H9 (cell line): Measurements from ENCODE around the gene KBTBD12. TPM values are rescaled to one million over a fixed set of nuclear protein-coding genes. Genes with fewer than 3 reads are reported as not detected.

Source experiments
- DNase-seq: peaks from one replicate; pipeline ENCODE4 v3.0.0-alpha.2; 2017
- H2AFZ ChIP-seq: one replicate; pipeline ENCODE4 v1.6.1; 2013; ENCODE audit warnings: mild to moderate bottlenecking, low read length, control low read depth, moderate library complexity
- H2AK5ac ChIP-seq: 2 replicates; pipeline ENCODE4 v1.6.1; 2013; ENCODE audit warnings: low read length, control low read depth, mixed read lengths; ENCODE audit not compliant: insufficient read length
- H2BK120ac ChIP-seq: one replicate; pipeline ENCODE4 v1.6.1; 2013; ENCODE audit warnings: low read depth, mild to moderate bottlenecking, low read length, control low read depth, inconsistent platforms; ENCODE audit not compliant: poor library complexity, severe bottlenecking
- H2BK12ac ChIP-seq: 2 replicates; pipeline ENCODE4 v1.6.1; 2013; ENCODE audit warnings: low read length, control low read depth, mixed read lengths, low read depth; ENCODE audit not compliant: insufficient read length
- H2BK15ac ChIP-seq: 2 replicates; pipeline ENCODE4 v1.6.1; 2013; ENCODE audit warnings: low read depth, low read length, control low read depth
- H2BK20ac ChIP-seq: one replicate; pipeline ENCODE4 v1.6.1; 2013; ENCODE audit warnings: low read depth, mild to moderate bottlenecking, low read length, control low read depth, inconsistent platforms; ENCODE audit not compliant: poor library complexity, severe bottlenecking
- H2BK5ac ChIP-seq: 2 replicates; pipeline ENCODE4 v1.6.1; 2013; ENCODE audit warnings: low read length, control low read depth, mixed read lengths; ENCODE audit not compliant: insufficient read length
- H3K14ac ChIP-seq: 2 replicates; pipeline ENCODE4 v1.6.1; 2013; ENCODE audit warnings: low read length, control low read depth; ENCODE audit not compliant: insufficient read depth
- H3K18ac ChIP-seq: 2 replicates; pipeline ENCODE4 v1.6.1; 2013; ENCODE audit warnings: low read depth, mild to moderate bottlenecking, mixed read lengths, low read length, control low read depth; ENCODE audit not compliant: insufficient read length
- H3K23ac ChIP-seq: 2 replicates; pipeline ENCODE4 v1.6.1; 2013; ENCODE audit warnings: low read length, control low read depth, mixed read lengths, low read depth; ENCODE audit not compliant: insufficient read length
- H3K23me2 ChIP-seq: 2 replicates; pipeline ENCODE4 v1.6.1; 2013; ENCODE audit warnings: low read depth, mild to moderate bottlenecking, mixed read lengths, low read length, control low read depth; ENCODE audit not compliant: insufficient read length, poor library complexity, severe bottlenecking
- H3K27ac ChIP-seq: 2 replicates; pipeline ENCODE4 v1.5.1; 2013; ENCODE audit warnings: low read length, control low read depth, mixed read lengths, low read depth; ENCODE audit not compliant: insufficient read length
- H3K27me3 ChIP-seq: 2 replicates; pipeline ENCODE4 v1.6.1; 2013; ENCODE audit warnings: low read length, control low read depth, inconsistent platforms; ENCODE audit not compliant: insufficient read depth
- H3K4ac ChIP-seq: 2 replicates; pipeline ENCODE4 v1.6.1; 2013; ENCODE audit warnings: low read depth, mild to moderate bottlenecking, control low read depth, inconsistent platforms, low read length, moderate library complexity
- H3K4me1 ChIP-seq: 2 replicates; pipeline ENCODE4 v1.6.1; 2013; ENCODE audit warnings: low read length, control low read depth, inconsistent platforms; ENCODE audit not compliant: insufficient read depth
- H3K4me2 ChIP-seq: 2 replicates; pipeline ENCODE4 v1.6.1; 2013; ENCODE audit warnings: low read length, control low read depth, mixed read lengths; ENCODE audit not compliant: insufficient read length, insufficient read depth
- H3K56ac ChIP-seq: 2 replicates; pipeline ENCODE4 v1.6.1; 2013; ENCODE audit warnings: low read depth, mild to moderate bottlenecking, mixed read lengths, low read length, control low read depth; ENCODE audit not compliant: insufficient read length
- H3K79me1 ChIP-seq: 2 replicates; pipeline ENCODE4 v1.6.1; 2013; ENCODE audit warnings: low read depth, mild to moderate bottlenecking, moderate library complexity, low read length, control low read depth, inconsistent platforms; ENCODE audit not compliant: insufficient read depth, poor library complexity, severe bottlenecking
- H3K79me2 ChIP-seq: 2 replicates; pipeline ENCODE4 v1.6.1; 2013; ENCODE audit warnings: low read length, control low read depth, inconsistent platforms; ENCODE audit not compliant: insufficient read depth
- H3K9ac ChIP-seq: 2 replicates; pipeline ENCODE4 v1.6.1; 2013; ENCODE audit warnings: low read length, control low read depth, mixed read lengths; ENCODE audit not compliant: insufficient read length; ENCODE audit errors: extremely low read depth
- H3K9me3 ChIP-seq: one replicate; pipeline ENCODE4 v1.6.1; 2013; ENCODE audit warnings: low read depth, low read length, inconsistent platforms; ENCODE audit not compliant: control insufficient read depth
- H3T11ph ChIP-seq: one replicate; pipeline ENCODE4 v1.6.1; 2013; ENCODE audit warnings: mild to moderate bottlenecking, low read length, control low read depth, inconsistent platforms
- H4K20me1 ChIP-seq: one replicate; pipeline ENCODE4 v1.6.1; 2013; ENCODE audit not compliant: control insufficient read depth, insufficient read length, insufficient read depth
- H4K5ac ChIP-seq: 2 replicates; pipeline ENCODE4 v1.6.1; 2013; ENCODE audit warnings: low read depth, mild to moderate bottlenecking, mixed read lengths, low read length, control low read depth; ENCODE audit not compliant: insufficient read length
- H4K8ac ChIP-seq: replicated peaks from 2 replicates; pipeline ENCODE4 v1.6.1; 2013; ENCODE audit warnings: low read length, control low read depth, mixed read lengths, low read depth; ENCODE audit not compliant: insufficient read length
- H4K91ac ChIP-seq: 2 replicates; pipeline ENCODE4 v1.6.1; 2013; ENCODE audit warnings: low read depth, mild to moderate bottlenecking, moderate library complexity, mixed read lengths, low read length, control low read depth; ENCODE audit not compliant: insufficient read length
- H3K27ac Mint-ChIP-seq, 3 experiments: 2 replicates in 2 of 3; 3 replicates in 1 of 3; pipeline ENCODE4 v1.8.0; 2020 to 2021; ENCODE audit warnings: mixed read lengths in 3 of 3, mild to moderate bottlenecking in 1 of 3, moderate library complexity in 1 of 3
- H3K27me3 Mint-ChIP-seq: 2 replicates; pipeline ENCODE4 v1.8.0; 2021; ENCODE audit warnings: low read depth, mild to moderate bottlenecking, moderate library complexity, mixed read lengths
- H3K36me3 Mint-ChIP-seq, 3 experiments: 2 replicates in 2 of 3; 3 replicates in 1 of 3; pipeline ENCODE4 v1.8.0; 2020 to 2021; ENCODE audit warnings: low read depth in 3 of 3, mixed read lengths in 3 of 3; ENCODE audit not compliant: insufficient read depth in 1 of 3
- H3K4me1 Mint-ChIP-seq, 2 experiments: 2 replicates each; pipeline ENCODE4 v1.8.0; 2020; ENCODE audit warnings: mixed read lengths in 2 of 2
- H3K4me3 Mint-ChIP-seq, 2 experiments: 2 replicates in 1 of 2; 3 replicates in 1 of 2; pipeline ENCODE4 v1.8.0; 2020 to 2021; ENCODE audit warnings: mild to moderate bottlenecking in 2 of 2, mixed read lengths in 2 of 2, moderate library complexity in 1 of 2
- H3K9me3 Mint-ChIP-seq, 2 experiments: 2 replicates in 1 of 2; 3 replicates in 1 of 2; pipeline ENCODE4 v1.8.0; 2020; ENCODE audit warnings: mild to moderate bottlenecking in 2 of 2, mixed read lengths in 2 of 2, moderate library complexity in 1 of 2
- CTCF ChIP-seq: fragments of 200-600 bp; sonication (generic); conservative IDR thresholded peaks from 3 replicates; pipeline ENCODE4 v1.8.0; 2021; ENCODE audit warnings: antibody characterized with exemption, mild to moderate bottlenecking
- total RNA-seq: library from RNA; stranded (reverse); gene quantifications from 2 replicates; pipeline ENCODE4 v1.2.1, GENCODE V29; 2021

The KBTBD12 gene
- total RNA-seq, 1 experiment from 2014 or later = not detected

- no peak overlapping the region for H2BK20ac ChIP-seq
- no peak overlapping the region for H2BK120ac ChIP-seq
- H3T11ph ChIP-seq = no peak overlapping the region
- H3K79me2 ChIP-seq = no peaks in the 10 kb centered on the region
- H3K27ac ChIP-seq = no peak overlapping the region
- Mint-ChIP-seq H3K27ac (no peak overlapping the region), H3K4me1 (no peaks in the 10 kb centered on the region), H3K4me3 (no peak overlapping the region), H3K36me3 (no peaks in the 10 kb centered on the region), H3K27me3 (peaks cover 33% of the 10 kb centered on the region), H3K9me3 (peaks cover 6 to 8% of the 10 kb centered on the region in 2 experiments)
- no peak overlapping the region for H3K4ac ChIP-seq
- no peak overlapping the region for H2AK5ac ChIP-seq
- no peak overlapping the region for H3K56ac ChIP-seq
- H3K4me2 ChIP-seq = no peak overlapping the region
- H4K8ac ChIP-seq = no peak overlapping the region
- H4K91ac ChIP-seq = no peak overlapping the region
- H3K79me1 ChIP-seq = no peaks in the 10 kb centered on the region
- no peak overlapping the region for H3K14ac ChIP-seq
- H3K27me3 ChIP-seq = no peaks in the 10 kb centered on the region
- no peaks in the 10 kb centered on the region for H4K20me1 ChIP-seq
- no peak overlapping the region for H3K18ac ChIP-seq
- TF ChIP-seq CTCF = no peak
- no peak for DNase-seq
- H2BK12ac ChIP-seq = no peak overlapping the region
- H3K23me2 ChIP-seq = no peaks in the 10 kb centered on the region
- no peak overlapping the region for H4K5ac ChIP-seq
- no peak overlapping the region for H2AFZ ChIP-seq
- H3K4me1 ChIP-seq = no peaks in the 10 kb centered on the region
- no peak overlapping the region for H3K23ac ChIP-seq
- H3K9ac ChIP-seq = no peak overlapping the region
- no peaks in the 10 kb centered on the region for H3K9me3 ChIP-seq
- H2BK5ac ChIP-seq = no peak overlapping the region
- no peak overlapping the region for H2BK15ac ChIP-seq
Measured at GRCh38 chr3:127942613-127943012, 27.6 kb downstream of the KBTBD12 start.
